Parathyroid adenoma (tissue), 2 donors: ENCODE measurements around the gene TMEM74B.

Experiments used
- H2AFZ ChIP-seq: fragments of 300-600 bp; sonication (generic); one replicate; pipeline ENCODE4 v1.7.0; 2017; ENCODE audit warnings: antibody characterized with exemption, mild to moderate bottlenecking
- H3K27ac ChIP-seq: fragments of 300-600 bp; sonication (generic); one replicate; pipeline ENCODE4 v1.7.0; 2017
- H3K27me3 ChIP-seq: fragments of 300-600 bp; sonication (generic); one replicate; pipeline ENCODE4 v1.7.0; 2017; ENCODE audit warnings: low read length; ENCODE audit not compliant: control insufficient read depth, insufficient read depth
- H3K36me3 ChIP-seq: fragments of 300-600 bp; sonication (generic); one replicate; pipeline ENCODE4 v1.7.0; 2017; ENCODE audit warnings: low read length; ENCODE audit not compliant: control insufficient read depth, insufficient read depth
- H3K4me1 ChIP-seq: fragments of 300-600 bp; sonication (generic); one replicate; pipeline ENCODE4 v1.7.0; 2017; ENCODE audit warnings: control low read depth
- H3K4me2 ChIP-seq: fragments of 300-600 bp; sonication (generic); one replicate; pipeline ENCODE4 v1.7.0; 2017; ENCODE audit warnings: low read length
- H3K4me3 ChIP-seq: fragments of 300-600 bp; sonication (generic); one replicate; pipeline ENCODE4 v1.7.0; 2017; ENCODE audit warnings: low read depth, low read length
- H3K79me2 ChIP-seq: fragments of 300-600 bp; sonication (generic); one replicate; pipeline ENCODE4 v1.7.0; 2017; ENCODE audit warnings: control low read depth
- H3K9ac ChIP-seq: fragments of 300-600 bp; sonication (generic); one replicate; pipeline ENCODE4 v1.7.0; 2017; ENCODE audit warnings: mild to moderate bottlenecking
- H3K9me3 ChIP-seq: fragments of 300-600 bp; sonication (generic); one replicate; pipeline ENCODE4 v1.7.0; 2017; ENCODE audit warnings: low read length; ENCODE audit not compliant: control insufficient read depth
- TF ChIP-seq, protein P1 (sequence below): fragments of 300-600 bp; sonication (generic); IDR thresholded peaks from one replicate; pipeline ENCODE4 v1.7.0; 2017; ENCODE audit warnings: antibody characterized with exemption, mild to moderate bottlenecking
- donor health status: primary hyperparathyroidism.

The TMEM74B gene

DNA sequence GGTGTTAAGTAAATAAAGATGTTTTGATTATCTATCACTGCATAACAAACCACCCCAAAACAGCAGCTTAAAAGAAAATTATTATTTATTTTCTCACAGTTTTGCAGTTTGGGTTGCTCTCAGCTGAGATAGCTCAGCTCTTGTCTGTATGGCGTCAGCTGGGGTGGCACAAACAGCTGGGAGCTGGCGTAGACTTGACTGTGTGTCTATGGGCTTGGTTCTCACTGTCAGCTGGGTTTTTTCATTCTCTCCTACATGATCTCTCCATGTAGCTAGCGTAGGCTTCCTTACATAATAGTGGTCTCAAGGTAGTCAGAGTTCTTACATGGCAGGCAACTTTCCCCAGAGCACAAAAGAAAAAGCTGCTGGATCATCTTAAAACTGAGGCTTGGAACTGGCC is 6.5 kb upstream of the TMEM74B start:
- Histone ChIP-seq H3K79me2 (no peaks in the 10 kb centered on the region), H3K4me1 (no peaks in the 10 kb centered on the region), H3K9me3 (no peaks in the 10 kb centered on the region), H2AFZ (no peak overlapping the region), H3K4me3 (no peak overlapping the region), H3K27ac (no peak overlapping the region), H3K4me2 (no peak overlapping the region), H3K27me3 (no peaks in the 10 kb centered on the region), H3K36me3 (no peaks in the 10 kb centered on the region), H3K9ac (no peak overlapping the region)
- TF ChIP-seq, protein P1, sequence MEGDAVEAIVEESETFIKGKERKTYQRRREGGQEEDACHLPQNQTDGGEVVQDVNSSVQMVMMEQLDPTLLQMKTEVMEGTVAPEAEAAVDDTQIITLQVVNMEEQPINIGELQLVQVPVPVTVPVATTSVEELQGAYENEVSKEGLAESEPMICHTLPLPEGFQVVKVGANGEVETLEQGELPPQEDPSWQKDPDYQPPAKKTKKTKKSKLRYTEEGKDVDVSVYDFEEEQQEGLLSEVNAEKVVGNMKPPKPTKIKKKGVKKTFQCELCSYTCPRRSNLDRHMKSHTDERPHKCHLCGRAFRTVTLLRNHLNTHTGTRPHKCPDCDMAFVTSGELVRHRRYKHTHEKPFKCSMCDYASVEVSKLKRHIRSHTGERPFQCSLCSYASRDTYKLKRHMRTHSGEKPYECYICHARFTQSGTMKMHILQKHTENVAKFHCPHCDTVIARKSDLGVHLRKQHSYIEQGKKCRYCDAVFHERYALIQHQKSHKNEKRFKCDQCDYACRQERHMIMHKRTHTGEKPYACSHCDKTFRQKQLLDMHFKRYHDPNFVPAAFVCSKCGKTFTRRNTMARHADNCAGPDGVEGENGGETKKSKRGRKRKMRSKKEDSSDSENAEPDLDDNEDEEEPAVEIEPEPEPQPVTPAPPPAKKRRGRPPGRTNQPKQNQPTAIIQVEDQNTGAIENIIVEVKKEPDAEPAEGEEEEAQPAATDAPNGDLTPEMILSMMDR, result no peak

DNA sequence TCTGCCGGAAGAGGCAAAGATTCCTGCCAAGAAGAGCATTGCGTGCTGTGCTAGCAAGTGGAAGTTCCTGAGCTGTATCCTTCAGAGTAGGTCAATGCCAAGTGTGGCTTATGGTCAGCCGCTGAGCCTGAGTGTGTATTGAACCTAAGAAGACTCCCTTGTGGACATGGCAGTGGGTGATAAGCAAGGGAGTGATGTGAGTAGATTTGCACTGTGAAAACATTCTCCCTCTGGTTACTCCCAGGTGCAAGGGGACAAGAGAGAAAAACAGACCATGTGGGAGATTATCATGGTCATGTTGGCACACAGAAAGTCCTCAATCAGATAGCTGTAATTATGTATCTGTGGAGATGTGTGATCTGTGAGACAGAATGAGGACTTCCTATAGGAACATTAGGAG is 6.1 kb upstream of the TMEM74B start:
- Histone ChIP-seq H2AFZ (no peak overlapping the region), H3K4me2 (no peak overlapping the region), H3K79me2 (no peaks in the 10 kb centered on the region), H3K4me3 (no peak overlapping the region), H3K27ac (no peak overlapping the region), H3K27me3 (no peaks in the 10 kb centered on the region), H3K9ac (no peak overlapping the region), H3K36me3 (no peaks in the 10 kb centered on the region), H3K9me3 (no peaks in the 10 kb centered on the region), H3K4me1 (peaks cover 3% of the 10 kb centered on the region)
- TF ChIP-seq, protein P1, result no peak

DNA sequence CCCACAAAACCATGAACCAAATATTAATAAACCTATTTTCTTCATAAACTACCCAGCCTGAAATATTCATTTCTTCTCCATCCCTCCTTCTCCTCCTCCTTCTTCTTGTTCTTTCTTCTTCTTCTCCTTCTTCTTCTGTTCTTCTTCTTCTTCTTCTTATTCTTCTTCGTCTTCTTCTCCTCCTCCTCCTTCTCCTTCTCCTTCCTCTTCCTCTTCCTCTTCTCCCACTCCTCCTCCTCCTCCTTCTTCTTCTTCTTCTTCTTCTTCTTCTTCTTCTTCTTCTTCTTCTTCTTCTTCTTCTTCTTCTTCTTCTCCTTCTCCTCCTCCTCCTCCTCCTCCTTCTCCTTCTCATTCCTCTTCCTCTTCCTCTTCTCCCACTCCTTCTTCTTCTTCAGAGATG is 5.0 kb upstream of the TMEM74B start:
- Histone ChIP-seq H3K4me1 (peaks cover 3% of the 10 kb centered on the region), H3K9me3 (no peaks in the 10 kb centered on the region), H3K27me3 (no peaks in the 10 kb centered on the region), H3K79me2 (no peaks in the 10 kb centered on the region), H2AFZ (no peak overlapping the region), H3K4me2 (no peak overlapping the region), H3K9ac (no peak overlapping the region), H3K36me3 (no peaks in the 10 kb centered on the region), H3K4me3 (no peak overlapping the region), H3K27ac (no peak overlapping the region)
- TF ChIP-seq, protein P1, result no peak

DNA sequence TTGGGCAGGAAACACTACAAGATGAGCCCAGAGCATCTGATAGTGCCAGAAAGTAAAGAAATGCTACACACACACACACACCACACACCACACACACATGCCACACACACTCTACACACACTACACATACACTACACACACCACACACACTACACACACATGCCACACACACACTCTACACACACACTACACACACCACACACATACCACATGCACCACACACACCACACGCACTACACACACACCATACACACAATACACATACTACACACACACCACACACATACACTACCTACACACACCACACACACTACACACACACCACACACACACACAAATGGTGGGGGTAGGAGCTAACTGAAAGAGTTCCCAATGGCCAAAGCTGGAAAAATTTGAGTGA is 3.6 kb upstream of the TMEM74B start:
- no peaks in the 10 kb centered on the region for H3K79me2 ChIP-seq
- TF ChIP-seq, protein P1, result no peak

DNA sequence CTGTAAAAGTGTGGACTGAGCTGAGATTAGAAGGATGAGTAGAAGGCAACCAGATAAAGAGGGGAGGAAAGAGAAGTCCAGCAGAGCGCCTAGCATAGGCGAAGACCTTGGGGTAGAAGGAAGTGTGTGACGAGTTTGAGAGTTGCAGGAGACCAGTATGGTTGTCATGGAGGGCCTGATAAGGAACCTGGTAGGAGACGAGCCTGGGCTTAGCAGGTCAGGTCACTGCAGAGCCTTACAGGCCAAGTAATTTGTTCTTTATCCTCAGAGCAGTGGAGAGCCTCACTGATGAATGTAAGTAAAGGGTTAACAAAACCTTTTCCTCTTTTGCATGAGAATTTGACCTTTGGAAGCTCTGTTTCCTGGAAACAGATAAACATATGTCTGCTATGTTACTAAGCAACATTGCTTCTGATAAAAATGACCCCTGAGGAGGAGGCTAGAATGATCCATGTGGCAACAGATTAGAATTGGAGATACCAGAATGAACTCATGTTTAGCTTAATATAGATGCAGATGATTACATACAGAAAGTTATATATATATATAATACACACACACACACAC is 2.9 kb upstream of the TMEM74B start:
- H3K36me3 ChIP-seq, result no peaks in the 10 kb centered on the region

More for the DNA sequence above, 3.6 kb upstream of the TMEM74B start:
- Histone ChIP-seq H3K27me3 (no peaks in the 10 kb centered on the region), H3K36me3 (no peaks in the 10 kb centered on the region), H3K4me3 (no peak overlapping the region), H3K27ac (no peak overlapping the region), H3K4me2 (no peak overlapping the region), H2AFZ (no peak overlapping the region), H3K4me1 (peaks cover 3% of the 10 kb centered on the region), H3K9ac (no peak overlapping the region), H3K9me3 (no peaks in the 10 kb centered on the region)

More for the DNA sequence above, 2.9 kb upstream of the TMEM74B start:
- H3K9me3 ChIP-seq, result no peaks in the 10 kb centered on the region
- H3K9ac ChIP-seq, result no peak overlapping the region
- H3K4me1 ChIP-seq, result peaks cover 3% of the 10 kb centered on the region
- no peaks in the 10 kb centered on the region for H3K27me3 ChIP-seq
- no peak overlapping the region for H2AFZ ChIP-seq
- H3K27ac ChIP-seq, result no peak overlapping the region
- H3K79me2 ChIP-seq, result no peaks in the 10 kb centered on the region
- TF ChIP-seq, protein P1, result no peak
- H3K4me2 ChIP-seq, result no peak overlapping the region
- no peak overlapping the region for H3K4me3 ChIP-seq
